CD4-positive, alpha-beta T cell treated with Interleukin-12 subunit alpha and Interleukin-12 subunit beta, for 1 hour (primary cell): Measurements from ENCODE around the gene COL4A3.

Source experiments
- DNase-seq: peaks from one replicate; pipeline ENCODE4 v3.0.0-alpha.2; 2020

Gene COL4A3

DNA sequence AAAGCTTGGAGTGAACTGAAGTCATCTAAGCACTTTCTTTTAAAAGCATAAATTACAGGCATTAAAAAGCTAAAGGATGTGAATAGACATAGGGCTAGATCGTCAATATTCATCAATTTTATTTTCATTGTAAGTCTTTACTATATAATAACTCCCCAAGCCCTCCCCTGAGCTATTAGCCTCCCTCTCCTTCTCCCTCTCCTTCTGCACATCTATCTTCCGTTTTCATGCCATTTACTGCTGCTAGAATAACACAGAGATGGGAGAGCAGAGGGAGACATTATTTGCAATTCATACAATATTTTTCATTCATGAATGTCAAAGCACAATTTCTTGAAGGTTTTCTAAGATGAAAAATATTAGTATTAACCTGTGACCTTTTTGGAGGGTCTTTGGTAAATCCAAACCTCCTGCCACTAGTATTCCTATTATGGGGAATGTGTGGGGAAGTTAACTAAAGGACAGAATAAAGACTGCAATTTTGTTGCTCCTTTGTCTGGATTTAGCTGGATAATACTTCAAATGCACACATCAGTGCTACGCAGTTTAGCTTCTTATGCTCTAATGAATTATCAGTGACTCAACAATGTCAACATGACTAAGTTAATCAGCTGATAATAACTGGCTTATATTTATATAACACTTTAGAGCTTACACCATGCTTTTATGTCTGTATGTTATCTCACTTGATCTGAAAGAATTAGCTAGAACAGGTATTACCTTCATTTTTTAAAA, 132.4 kb downstream of the COL4A3 start:
- DNase-seq: no peak

DNA sequence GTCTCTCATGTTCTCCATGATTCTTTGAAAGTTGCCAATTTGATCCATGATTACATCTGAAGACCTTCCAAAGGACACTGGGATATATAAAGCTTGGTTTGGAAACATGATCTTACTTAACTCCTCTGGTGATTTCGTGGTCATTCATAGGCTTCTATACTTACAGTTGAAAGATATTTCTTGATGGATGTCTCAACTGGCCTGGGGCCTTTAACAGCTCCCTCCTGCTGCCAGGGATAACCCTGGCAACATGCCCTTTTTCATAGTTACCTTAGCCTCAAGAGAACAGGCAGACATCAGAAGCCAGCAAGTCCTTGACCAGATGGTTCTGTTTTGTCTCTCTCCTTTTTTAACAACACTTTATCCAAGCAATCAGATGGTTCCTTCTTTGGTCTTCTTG, 137.1 kb downstream of the COL4A3 start:
- no peak for DNase-seq

DNA sequence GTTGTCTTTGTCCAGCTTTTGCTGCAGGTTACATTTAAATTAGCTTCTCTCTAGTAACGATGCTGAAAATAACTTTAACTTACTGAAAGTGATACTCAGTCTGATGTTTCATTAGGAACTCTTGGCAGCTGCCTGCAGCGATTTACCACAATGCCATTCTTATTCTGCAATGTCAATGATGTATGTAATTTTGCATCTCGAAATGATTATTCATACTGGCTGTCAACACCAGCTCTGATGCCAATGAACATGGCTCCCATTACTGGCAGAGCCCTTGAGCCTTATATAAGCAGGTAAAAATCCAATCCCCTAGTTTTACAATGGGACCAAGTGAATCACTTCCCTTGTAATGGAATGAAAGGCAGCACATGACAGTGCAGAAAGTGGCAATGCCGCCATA, 144.4 kb downstream of the COL4A3 start:
- DNase-seq: no peak

DNA sequence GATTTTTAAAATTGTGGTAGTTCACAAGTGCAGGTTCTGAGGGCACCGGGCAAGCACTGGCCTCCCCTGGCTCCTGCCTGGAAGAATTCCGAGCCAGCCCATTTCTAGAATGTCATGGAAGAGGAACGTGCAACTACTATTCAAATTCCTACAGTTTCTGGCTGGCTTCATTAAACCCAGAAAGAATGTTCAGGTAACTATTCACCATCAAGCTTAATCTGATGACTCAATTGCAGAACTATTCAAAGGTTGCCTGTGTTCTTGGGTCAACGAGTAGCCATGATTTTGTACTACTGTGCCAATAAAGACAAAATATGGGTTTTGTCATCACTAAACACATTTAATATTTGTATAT, 146.3 kb downstream of the COL4A3 start:
- no peak for DNase-seq

DNA sequence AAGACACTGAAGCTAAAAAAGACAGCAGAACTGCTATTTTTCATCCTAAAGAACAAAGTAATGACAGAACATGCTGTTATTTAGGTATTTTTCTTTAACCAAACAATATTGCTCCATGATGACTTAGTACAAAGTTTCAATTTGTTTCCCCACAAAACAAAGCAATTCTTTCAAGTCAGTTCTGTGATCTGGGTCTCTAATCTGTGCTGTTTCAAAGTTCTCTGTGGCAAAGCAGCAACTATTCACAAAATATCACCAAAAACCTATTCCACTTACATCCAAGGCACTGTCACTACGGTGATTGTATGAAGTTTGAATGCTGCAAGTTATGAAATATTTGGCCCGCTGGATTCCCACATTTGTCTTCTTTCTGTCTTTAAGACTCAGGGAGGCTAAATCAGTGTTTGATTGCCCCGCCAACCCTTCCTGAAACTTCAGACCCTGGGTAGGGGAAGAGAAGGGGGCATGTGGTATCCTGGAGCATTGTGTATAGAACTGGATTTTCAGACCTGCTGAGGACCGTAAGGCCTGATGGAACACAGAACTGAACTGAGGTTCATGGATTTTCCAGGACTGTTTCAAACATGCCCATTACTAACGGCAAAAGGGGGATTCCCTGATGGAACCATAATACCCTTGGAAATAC, 147.6 kb downstream of the COL4A3 start:
- no peak for DNase-seq

DNA sequence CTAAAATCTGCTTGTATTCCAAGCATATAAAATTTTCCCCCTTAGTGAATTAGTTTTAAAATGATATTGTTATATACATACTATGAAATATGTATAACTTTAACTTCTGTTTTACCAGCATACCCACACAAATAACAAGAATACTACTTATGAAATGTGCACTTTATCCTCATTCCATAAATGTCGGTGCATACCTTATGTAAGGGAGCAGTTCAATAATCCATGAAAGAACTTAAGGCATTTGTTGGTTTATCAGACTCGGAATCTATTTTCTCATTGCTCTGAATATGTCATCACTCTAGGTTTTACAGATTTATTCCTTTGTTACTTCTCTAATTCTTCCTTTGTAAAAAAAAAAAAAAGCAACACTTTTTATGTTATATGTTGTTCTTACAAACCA, 148.2 kb downstream of the COL4A3 start:
- DNase-seq: no peak

DNA sequence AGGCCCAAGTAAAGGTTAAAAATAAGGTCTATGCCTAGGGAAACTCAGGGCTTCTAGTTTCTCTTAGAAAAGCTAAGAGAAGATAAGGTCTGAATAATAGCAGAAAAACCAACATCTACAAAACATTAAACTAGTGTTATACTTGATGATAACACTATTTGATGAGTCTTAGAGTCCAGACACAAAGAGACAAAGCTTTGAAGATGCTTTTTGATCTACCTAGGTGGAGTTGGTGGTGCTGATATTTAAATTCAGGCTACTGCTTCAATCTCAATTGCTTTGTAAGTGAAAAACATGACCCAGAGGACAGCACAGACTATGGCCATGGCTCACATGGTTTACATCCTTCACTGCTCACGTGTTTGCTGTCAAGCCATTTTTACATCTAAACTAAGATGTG, 148.9 kb downstream of the COL4A3 start:
- DNase-seq: no peak

DNA sequence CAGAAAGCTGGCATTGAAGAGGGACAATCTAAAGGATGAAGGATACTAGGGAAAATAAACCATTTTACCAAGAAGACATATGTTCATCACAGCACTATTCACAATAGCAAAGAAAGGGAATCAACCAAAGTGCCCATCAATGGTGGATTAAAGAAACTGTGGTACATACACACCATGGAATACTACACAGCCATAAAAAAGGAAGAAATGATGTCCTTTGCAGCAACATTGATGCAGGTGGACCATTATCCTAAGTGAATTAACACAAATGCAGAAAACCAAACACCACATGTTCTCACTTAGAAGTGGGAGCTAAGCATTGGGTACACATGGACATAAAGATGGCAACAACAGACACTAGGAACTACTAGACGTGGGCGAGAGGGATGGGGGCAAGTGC, 153.4 kb downstream of the COL4A3 start:
- DNase-seq: no peak

DNA sequence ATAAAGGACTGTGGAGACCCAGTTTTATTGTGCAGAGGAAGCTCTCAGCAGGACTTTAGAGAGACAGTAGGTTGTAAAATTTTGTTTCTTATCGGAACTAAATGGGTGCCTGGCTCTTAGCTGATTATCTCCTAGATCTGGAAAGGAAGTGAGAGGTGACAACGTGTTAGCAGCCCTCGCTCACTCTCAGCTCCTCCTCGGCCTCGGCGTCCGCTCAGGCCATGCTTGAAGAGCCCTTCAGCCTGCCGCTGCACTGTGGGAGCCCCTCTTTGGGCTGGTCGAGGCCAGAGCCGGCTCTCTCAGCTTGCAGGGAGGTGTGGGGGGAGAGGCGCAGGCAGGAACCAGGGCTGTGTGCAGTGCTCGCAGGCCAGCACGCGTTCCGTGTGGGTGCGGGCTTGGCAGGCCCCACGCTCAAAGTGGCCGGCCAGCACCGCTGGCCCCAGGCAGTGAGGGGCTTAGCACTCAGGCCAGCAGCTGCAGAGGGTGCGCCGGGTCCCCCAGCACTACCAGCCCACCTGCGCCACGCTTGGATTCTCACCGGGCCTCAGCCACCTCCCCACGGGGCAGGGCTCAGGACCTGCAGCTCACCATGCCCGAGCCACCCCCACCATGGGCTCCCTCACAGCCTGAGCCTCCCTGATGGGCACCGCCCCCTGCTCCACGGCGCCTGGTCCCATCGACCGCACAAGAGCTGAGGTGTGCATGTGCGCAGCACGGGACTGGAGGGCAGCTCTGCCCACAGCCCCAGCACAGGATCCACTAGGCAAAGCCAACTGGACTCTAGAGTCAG, 156.1 kb downstream of the COL4A3 start:
- peak; percentile 1 for DNase-seq

DNA sequence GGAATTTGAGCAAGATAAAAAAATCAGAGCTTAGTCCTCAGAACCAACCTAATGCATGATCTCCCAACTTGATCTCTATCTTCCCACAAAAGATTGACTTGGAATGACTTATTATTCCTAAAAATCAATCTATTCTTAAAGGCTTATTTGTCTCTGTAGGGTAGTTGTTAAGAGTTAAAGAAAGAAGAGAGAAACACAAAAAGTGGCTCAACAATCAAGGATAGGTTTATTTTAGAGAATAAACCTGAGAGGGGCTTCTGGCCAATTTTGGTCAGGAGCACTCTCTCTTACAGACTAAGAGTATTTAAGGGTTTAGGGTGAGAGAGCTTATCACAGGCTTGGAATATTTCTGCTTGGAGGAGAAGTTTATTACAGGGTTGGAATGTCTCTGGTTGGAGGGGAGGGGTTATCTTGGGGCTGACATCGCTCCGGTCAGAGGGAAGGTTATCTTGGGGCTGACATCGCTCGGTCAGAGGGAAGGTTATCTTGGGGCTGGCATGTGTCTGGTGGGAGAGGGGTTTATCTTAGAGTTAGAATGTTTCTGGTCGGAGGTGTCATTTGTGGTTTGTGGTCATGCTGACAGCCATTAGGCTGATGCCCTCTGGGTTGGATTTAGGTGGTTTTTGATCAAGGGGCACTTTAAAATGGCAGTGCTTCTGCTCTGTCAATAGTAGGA, 158.2 kb downstream of the COL4A3 start:
- peak; percentile 5 for DNase-seq

DNA sequence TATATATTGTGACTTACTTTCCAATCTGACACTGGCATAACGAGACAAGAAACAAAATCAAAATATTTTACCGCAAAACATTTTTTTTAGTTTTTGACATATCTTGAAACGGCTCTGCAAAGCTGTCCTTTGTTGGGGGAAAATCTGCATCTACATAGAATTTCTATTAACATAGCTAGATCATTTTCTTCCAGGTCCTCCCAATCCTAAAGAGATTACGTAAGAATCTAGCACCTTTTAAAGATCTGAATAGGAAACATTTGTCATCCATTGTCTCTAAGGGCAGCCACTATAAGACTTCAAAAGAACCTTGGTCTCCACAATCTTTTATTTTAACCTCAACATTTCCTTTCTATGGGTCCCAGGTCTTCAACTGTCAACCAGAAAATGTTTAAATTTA, 159.4 kb downstream of the COL4A3 start:
- no peak for DNase-seq

DNA sequence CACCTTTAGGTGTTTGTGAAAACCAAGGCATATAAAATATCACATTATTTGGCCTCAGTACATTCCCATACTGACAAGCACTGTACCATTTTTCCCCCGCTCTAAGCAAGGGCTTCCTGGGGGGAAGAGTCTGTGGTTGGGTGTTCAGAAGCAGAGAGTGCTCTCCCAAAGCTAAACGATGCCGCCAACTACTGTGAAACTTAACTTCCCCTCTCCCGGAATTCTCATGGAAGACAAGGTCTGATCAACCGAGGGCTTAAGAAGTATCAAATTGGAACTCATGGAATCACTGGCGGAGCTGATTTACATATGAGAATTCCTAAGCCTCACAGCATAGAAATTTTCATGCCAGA, 160.2 kb downstream of the COL4A3 start:
- DNase-seq: no peak

DNA sequence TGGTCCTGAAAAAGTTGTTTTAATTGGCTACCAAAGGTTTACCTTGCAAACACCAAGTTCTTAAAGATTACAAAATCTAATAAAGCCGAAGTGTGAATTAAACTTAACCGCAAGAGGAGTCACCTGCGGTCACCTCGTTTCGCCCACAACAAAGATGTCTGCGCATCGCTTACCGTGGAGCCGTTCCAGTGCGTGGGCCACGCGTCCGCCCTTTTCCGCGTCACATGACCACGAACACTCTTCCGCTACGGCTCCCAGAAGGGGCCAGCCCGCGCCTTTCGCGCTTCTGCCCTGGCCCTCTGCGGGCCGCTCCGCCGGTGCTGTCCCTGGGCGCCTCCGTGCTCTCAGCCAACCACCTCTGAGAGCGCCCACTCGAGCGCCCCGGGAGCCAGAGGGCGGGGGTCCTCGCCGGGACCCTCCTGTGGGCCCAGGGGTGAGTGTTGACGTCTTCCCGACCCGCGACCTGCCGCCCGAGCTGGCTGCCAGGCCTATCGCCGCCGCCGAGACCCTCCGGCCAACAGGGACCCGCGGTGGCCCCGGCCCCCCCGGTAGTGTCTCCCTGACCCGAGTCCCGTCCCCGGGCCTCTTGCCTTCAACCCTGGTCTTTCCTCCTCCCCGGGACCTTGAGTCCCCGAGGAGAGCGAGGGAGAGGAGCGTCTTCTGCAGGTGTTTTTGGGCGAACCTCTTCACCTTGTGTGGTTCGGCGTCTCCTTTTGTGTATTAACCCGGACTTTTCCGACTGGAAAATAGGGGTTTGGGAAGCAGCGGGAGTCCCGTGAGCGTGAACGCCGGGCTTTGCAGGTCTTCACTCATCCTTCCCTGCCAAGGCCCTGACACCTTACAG, 160.8 kb downstream of the COL4A3 start, which contains the start of gene MFF:
TSS of gene MFF (plus strand) at position 257 of the 844 bp plus-strand sequence. CDS start 5,415 bp downstream, outside the sequence.
- peak; percentile 95 for DNase-seq

DNA sequence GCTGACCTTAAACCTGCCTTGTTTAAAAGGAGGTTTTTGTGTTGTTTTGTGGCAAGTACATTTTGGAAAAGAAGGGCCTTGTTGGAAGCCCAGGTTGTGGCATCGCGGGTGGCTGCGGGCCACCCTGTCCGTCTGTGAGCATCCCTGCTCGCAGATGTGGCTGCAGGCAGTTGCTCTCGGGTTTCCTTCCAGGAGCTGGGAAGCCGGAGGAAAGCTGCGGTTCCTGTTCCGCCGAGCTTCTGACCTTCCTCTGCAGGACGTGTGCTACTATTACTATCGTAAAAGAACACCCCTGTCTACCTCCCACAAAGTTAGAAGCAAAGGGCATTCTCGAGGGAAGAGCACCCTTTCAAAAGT, 161.4 kb downstream of the COL4A3 start:
- no peak for DNase-seq

DNA sequence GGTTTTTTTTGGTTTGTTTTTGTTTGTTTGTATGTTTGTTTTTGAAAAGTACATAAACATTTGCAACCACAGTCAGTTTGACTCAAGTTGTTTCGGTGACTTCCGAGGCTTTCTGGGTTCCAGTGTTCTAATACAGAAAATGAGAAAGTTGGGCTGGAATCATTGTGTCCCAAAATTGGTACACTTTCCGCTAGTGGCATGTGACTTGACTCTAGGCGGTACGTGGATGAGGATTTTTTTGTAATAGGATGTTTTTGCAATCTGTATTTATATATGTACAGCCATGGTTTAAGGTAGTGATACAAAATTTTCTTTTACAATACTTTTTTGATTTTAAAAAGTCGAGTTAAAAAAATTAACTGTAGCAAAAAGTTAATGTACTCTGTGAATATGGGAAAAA, 162.4 kb downstream of the COL4A3 start:
- no peak for DNase-seq

DNA sequence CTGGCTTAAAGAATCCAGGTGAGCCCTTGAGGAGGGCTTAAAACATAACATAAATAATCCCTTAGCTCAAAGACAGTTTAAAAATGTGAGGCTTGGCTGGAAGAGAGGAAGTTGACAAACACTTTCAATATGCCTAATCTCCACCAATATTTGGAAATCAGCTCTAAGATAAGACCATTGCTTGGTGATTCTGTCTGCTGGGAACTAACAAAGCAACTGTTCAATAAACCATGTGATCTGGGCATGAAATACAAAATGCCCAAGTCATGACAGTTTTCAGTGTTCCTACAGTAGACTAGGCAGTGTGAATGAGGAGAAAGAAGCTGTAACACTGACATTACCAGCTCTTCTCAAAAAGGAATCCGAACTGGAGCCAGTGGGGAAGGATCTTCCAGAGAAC, 171.3 kb downstream of the COL4A3 start:
- no peak for DNase-seq

DNA sequence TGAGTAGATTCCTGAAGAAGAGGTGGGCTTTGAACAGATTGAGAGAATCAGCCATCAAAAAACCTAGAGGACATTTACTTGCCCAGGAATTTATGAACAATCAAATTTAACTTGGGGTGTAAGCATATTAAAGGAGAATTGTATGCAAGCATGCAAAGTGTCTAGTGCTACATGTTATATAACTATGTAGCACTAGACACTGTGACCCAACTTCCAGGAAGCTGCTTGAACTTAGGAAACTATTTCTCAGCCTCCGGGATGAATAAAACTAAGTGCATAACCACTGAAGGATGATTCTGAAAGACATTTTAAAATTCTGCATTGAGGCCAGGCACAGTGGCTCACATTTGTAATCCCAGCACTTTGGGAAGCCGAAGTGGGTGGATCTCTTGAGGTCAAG, 173.0 kb downstream of the COL4A3 start:
- no peak for DNase-seq

DNA sequence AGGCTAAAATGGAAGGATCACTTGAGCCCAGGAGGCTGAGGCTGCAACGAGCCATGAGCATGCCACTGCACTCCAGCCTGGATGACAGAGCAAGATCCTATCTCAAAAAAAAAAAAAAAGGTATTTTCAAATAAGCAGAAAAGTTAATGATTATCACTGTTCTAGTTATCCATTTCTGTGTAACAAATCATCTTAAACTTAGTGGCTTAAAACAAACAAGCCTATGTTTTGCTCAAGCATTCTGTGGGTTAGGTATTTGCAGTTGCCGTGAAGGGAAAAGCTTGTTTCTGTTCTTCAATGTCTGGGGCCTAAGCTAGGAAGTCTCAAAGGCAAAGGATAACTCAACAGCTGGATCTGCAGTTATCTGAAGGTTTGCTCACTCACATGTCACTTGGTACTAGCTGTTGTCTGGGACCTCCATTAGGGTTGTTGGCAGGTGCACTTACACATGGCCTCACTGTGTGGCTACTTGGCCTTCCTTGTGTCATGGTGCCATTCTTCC, 174.7 kb downstream of the COL4A3 start:
- no peak for DNase-seq

DNA sequence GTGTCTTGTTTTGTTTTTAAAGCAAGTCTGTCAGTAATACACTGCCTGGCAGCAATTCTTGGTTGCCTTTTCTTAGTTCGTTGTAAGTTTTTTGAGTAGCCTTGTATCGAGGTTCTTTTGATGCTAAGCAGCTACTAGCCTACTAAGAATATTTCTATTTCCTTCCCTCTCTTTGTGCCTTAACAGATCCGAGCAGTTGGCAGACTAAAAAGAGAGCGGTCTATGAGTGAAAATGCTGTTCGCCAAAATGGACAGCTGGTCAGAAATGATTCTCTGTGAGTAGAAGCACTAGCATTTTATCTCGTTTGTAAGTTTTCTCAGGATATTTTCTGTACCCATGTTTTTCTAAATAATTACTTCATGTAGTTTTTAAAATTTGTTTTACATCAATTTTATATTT, 175.7 kb downstream of the COL4A3 start:
- no peak for DNase-seq

DNA sequence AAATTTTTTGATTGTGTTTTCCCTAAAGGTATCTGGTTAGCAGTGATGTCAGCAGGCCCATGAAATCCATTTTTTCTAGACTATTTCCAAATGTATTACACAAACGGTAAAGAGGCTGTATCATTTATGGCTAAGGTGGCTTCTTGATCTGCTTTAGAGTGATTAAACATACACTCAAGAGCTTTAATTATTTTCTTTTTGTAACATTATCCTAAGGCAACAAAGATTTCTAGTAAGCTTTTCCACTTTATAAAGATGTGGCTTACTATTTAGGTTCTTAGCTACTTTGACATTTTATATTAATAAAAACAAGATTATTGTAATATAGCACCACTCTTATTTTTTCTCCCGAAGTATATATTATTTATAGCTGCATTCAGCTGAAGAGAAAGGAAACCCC, 177.1 kb downstream of the COL4A3 start:
- no peak for DNase-seq

DNA sequence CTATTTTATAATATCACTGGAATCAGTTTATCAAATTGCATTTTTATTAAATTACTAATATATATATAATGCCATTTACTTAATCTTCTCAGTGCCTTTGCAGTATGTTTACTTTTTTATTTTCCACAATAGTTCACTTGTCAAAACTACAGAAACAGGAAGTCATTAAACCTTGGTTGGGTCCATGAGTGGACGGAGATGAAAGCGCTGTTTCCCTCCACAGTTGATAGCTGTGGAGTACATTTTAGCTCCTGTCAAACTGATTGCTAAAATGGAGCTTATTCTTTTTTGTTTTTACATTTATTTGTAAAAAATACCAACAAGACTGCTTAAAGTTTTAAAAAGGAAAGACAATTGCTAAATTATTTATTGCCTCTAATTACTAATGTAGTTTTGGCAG, 179.8 kb downstream of the COL4A3 start:
- DNase-seq: no peak

DNA sequence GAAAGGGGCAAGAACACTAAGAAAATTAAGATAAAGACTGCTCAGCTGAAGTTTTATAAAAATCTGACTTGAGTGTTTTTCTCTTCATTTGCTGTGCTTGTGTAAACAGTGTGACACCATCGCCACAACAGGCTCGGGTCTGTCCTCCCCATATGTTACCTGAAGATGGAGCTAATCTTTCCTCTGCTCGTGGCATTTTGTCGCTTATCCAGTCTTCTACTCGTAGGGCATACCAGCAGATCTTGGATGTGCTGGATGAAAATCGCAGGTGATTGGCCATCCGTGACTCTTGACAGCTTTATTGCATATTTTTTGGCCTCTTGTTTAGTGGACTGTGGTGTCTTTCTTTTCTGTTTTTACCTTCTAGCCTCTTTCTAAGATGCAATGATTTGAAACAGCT, 182.7 kb downstream of the COL4A3 start:
- DNase-seq: no peak

DNA sequence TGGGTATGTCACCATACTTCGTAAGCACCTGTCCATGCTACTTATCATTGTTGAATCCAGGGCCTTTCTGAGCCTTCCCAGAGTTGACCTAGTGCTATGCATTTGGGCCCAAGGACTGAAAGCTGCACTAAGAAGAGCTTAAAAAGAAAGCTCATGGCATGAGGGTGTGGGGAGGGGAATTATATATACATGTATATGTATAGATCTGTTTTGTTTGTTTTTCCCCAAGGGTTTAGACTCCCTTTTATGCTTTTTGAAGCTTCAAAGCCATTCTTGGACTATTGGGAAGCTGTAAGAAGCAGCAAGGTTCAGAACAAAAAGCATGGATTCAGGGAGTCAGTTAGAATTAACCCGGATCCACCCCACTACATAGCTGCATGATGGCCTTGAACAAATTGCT, 183.9 kb downstream of the COL4A3 start:
- no peak for DNase-seq
